GM21619 (cell line): ENCODE results near the gene FAM107B.
"Not testable (repeated sequence)": the region's sequence is repeated elsewhere in the genome, so short reads cannot be mapped to it uniquely, and the experiment has no call there.

ENCODE experiments used
- ATAC-seq: cut with Tn5 transposase; IDR thresholded peaks from one replicate; pipeline ENCODE4 v1.9.1; 2021; ENCODE audit not compliant: unreplicated experiment

Gene FAM107B

DNA sequence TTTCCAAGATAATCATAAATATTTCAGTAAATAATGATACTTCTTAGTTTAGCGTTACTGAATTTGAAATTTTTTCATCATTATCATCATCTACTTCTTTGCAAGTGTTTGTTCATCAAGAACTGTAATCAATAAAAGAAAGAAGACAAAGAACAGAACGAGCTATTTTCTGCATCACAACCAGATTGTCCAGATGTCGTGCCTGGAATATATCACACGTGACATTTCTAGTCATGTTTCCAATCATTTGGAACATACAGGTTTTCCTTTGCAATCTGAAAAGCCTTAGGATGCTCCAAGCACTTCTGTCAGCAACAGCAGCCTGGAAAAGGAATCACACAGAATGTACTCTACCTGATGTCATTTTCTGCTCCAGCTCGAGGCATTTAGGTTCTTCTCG, 107.4 kb downstream of the FAM107B start:
- no peak for ATAC-seq

DNA sequence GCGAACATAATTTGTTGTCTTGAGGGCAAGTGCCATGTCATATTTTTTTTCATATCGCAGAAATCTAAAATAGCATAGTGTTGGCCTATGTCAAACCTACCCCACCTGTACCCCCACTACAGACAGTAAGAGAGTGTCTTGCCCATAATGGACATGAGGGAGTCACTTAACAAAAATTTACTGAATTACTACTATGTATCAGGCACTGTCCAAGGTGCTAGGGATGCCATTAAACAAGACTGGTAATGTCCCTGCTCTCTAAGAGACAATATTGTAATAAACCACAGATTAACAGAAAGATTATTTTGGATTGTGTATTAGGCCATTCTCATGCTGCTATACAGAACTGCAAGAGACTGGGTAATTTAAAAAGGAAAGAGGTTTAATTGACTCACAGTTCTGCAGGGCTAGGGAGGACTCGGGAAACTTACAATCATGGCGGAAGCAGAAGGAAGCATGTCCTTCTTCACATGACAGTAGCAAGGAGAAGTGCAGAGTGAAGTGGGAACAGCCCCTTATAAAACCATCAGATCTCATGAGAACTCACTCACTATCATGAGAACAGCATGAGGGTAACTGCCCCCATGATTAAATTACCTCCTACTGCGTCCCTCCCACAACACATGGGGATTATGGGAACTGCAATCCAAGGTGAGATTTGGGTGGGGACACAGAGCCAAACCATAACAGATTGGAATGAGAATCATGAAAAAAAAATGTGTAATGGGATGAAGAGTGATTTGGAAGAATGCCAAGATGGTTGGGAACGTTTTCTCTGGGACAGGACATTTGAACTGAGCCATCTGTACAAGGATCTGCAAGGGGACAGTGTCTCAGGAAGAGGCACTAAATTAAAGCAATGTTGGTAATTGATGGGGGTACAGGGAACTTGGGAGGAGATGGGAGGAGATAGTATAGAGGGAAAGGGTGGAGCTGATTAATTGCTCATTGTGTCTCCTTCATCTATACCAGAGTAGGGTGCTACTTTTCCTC, 108.5 kb downstream of the FAM107B start:
- ATAC-seq, result no peak

DNA sequence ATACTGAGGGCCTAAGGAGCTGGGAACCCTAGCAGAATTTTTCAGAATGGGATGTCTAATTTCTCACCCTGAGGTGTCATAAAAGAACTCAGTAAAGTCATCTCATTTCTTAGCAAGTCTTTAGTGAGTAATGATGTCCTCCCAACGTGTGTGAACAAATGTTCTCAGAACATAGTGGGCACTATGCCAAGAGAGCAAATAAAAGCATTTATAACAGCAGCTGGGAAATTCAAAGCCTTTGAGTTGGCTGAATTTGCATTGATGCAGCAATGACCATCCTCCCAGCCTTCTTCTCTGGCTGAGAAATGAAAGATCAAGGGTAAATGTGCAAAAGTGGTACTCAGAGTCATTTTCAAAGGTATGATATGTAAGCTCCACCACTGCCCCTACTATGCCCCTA, 109.4 kb downstream of the FAM107B start:
- ATAC-seq, result no peak

- no peak for ATAC-seq
These were observed 110.4 kb downstream of the FAM107B start for GRCh38 chr10:14664345-14664744.

- no peak for ATAC-seq
These were observed 112.9 kb downstream of the FAM107B start for GRCh38 chr10:14661818-14662217.

GRCh38 chr10:14660831-14661230, 113.9 kb downstream of the FAM107B start:
- no peak for ATAC-seq

GRCh38 chr10:14659626-14660196, 115.0 kb downstream of the FAM107B start:
- peak; percentile 86 for ATAC-seq

- not testable (repeated sequence) for ATAC-seq
These were observed 115.6 kb downstream of the FAM107B start for GRCh38 chr10:14659137-14659536.

- ATAC-seq, result no peak
These were observed 116.2 kb downstream of the FAM107B start for GRCh38 chr10:14658331-14659127.

GRCh38 chr10:14656052-14656730, 118.5 kb downstream of the FAM107B start:
- no peak for ATAC-seq

DNA sequence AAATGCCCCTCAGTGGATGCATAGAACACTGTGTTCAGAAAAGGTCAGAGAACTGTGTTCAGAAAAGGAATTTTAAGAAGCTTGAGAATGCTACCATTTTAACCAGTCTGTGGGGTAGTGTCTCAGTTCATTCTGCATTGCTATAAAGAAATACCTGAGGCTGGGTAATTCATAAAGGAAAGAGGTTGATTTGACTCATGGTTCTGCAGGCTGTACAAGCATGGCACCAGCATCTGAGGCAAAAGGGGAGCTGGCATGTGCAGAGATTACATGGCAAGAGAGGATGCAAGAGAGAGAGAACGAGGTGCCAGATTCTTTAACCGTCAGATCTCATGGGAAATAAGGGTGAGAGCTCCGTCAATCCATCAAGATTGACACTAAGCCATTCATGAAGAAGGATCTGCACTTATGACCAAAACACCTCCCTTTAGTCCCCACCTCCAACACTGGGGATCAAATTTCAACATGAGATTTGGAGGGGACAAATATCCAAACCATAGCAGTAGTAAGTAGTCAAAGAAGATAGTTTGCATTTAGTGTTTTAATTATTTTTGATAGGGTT, 119.8 kb downstream of the FAM107B start:
- ATAC-seq, result no peak

DNA sequence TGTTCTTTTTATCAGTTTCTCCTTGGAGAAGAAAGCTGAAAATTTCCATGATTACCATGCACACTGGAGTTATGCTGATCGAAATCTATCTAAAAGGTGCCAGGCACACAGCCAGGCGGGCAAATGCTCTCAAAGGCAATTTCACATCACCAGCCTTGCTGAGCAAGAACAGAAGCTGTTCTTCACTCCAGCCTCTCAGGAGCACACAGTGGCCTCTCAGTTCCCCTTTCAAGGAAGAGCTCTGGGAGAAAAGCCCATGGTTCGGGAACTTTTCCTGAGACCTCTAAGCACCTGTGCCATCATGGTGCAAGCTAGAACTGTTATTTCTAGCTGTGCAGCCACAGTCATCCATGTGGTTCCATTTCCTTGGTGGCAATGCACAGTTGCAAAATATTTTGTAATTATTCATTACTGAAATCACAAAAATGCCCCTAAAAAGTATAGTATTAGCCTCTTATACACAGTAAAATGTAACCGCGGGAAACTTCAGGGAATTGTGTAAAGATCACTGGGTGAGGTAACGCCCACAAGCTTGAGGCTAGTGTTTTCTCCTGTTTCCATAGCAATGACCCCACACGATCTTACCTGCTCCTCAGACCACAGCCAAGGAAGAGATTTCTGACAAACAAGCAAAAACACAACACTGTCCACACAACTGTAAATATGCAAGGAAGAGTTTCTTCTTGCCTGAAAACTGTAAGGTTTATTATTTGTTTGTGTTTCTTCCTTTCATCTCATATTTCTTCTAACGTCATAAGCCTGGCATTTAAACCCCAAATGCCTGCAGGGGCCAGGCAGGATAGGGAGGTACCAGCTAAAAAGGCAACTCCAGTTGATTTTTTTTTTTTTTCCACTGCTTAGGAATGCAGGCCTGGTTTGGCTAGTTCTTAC, 121.2 kb downstream of the FAM107B start:
- no peak for ATAC-seq

DNA sequence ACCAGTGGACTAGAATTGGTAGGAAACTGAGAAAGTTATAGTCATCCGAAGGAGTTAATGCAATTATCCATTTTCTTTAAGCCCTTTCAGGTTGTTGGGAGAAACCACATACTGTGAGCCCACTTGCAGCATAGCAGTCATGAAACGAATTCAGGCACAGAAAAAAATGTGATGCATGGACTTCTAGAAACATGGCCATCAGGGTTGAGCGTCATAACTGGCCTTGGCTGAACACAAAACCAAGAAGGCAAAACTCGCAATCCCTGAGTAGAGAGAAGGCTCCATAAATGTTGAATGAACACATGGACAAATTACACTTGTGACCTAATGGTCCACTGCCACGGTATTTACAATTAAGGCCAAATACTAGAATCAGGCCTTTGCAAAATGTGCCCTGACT, 121.9 kb downstream of the FAM107B start:
- ATAC-seq, result no peak

DNA sequence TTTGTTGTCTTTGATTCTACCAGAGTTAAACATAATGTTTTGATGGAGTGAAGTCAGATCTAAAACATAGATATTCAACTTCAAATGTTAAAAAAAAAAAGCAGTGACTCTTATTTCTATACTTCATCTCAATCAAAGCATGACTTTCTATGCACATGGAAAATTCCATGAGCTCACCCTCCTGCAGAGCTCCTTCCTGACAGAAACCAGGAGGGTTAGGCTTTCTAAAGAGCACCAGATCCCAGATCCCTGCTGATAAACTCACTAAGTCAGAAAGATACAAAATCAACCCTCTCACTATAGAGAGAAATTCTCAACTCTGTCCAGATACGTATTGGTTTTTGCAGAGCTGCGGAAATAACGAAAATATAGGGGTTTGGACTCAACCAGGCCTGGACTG, 122.6 kb downstream of the FAM107B start:
- ATAC-seq, result no peak

DNA sequence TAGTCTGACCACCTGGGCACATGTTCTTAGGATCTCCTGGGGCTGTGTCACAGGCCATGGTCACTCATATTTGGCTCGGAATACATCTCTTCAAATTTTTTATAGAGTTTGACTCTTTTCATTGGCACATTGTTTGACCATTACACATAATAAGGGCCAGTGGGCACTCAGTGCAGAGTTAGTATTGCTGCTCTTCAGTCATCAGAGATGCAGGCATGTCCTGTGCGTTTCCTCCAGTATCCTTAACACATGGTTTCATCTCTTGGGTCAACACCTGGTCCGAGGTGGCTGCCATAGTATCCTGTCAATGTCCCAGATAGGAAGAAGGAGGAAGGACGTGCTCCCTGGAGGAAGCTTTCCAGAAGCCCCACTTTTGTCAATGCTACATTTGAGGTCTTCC, 125.0 kb downstream of the FAM107B start:
- ATAC-seq, result no peak

- no peak for ATAC-seq
These were observed 125.8 kb downstream of the FAM107B start for GRCh38 chr10:14648946-14649345.

DNA sequence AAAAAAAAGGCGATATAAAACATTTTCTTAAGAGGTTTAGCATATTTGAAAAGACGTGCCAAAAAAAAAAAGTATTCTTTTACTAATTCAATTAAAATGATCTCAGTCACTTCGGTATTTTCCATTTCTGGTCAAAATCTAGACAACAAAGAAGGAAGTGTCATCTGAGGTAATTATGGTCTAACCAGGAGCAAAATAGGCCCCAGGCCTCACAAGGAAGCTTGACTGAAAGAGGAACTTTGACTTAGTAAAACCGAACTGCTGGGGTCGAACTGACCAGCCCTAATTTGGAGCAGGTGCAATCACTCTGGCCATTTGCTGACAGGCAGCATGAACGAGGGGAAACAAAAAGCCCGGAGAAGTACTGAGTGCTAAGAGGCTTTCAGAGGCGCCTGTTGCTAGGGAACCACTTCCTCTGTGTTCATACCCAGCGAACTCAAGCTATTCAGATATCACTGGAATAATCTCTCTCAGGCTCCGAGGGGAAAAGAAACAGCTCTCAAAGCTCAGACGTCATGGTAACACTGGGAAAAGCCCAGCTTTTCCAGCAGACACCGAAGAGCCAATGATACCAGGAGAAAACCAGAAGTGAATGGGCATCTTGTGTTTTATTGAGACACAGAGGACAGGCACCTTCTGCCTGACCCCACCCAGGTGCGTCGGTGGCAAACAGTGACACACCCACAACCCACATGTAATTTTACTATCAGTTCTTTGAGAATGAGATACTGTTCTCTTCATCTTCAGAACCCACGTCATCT, 126.5 kb downstream of the FAM107B start:
- peak; percentile 93 for ATAC-seq

GRCh38 chr10:14645239-14645960, 129.3 kb downstream of the FAM107B start:
- ATAC-seq, result peak; percentile 34
